ENCODE measurements around the gene TMEM212. TPM values are rescaled to one million over a fixed set of nuclear protein-coding genes. Genes with fewer than 3 reads are reported as not detected.
A peak's percentile ranks its signal among the peaks of the same experiment; 100 is the strongest.

Gene TMEM212
- total and polyA plus RNA-seq, 2 donors (not counting 3 experiments of a cell fraction or from before 2014, with no cell fraction given), result not detected

DNA sequence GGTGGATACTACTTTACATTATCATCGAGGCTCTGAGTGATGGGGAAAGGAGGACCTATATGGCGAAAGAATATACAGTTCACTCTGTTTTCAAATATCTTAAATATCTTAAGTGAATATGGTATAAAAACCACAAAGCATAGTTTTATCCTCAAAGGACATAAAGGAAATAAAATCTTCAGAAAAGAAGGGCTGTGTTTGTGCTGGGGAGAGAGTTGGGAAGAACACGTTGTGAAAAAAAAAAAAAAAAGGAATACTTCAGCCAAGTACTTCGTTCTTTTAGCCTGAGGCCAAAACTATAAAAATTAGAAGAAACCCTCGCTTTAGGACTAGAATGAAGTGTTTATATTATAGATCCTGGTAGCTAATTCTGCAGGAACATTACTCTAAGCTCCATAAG, 10.2 kb upstream of the TMEM212 start:
- H3K9me3 ChIP-seq (replicated peaks; ENCODE audit: control insufficient read depth, insufficient read depth, low read length), result no peaks in the 10 kb centered on the region
- peak overlapping the region; percentile 64 for H3K9ac ChIP-seq (replicated peaks; ENCODE audit: extremely low read depth, insufficient read depth, low read length)
- no peaks in the 10 kb centered on the region for H3K36me3 ChIP-seq (ENCODE audit: control insufficient read depth in 2 of 2, extremely low read depth in 1 of 2, insufficient read depth in 2 of 2, low read length in 2 of 2)
- H3K27ac ChIP-seq (ENCODE audit: insufficient read depth, low read depth, low read length), result peak overlapping the region; percentile 91
- CTCF ChIA-PET, result interaction anchor here (1.0 to 2.3 kb wide), 6 partner anchors 26 to 783 kb away, joined by 3 to 41 read pairs (median 10); no protein-coding TSS in a partner anchor
- no peaks in the 10 kb centered on the region for H4K20me1 ChIP-seq (replicated peaks; ENCODE audit: control insufficient read depth, extremely low read depth, insufficient read depth, low read length)
- DNase-seq (ENCODE audit: low read depth, low spot score) (no peak), FAIRE-seq (no peak)
- no peaks in the 10 kb centered on the region for H3K79me2 ChIP-seq (ENCODE audit: control insufficient read depth, insufficient read depth, low read length)
- H3K27me3 ChIP-seq (ENCODE audit: control insufficient read depth in 2 of 2, insufficient read depth in 2 of 2, low read length in 2 of 2), result no peaks in the 10 kb centered on the region
- no peak overlapping the region for H3K4me3 ChIP-seq (replicated peaks in 1 of 3; ENCODE audit: insufficient read depth in 1 of 3, low read depth in 1 of 3, low read length in 3 of 3)
- no peak overlapping the region for H3K4me2 ChIP-seq (ENCODE audit: insufficient read depth, low read length)
- POLR2A ChIA-PET, result no interaction called here
- no TSS peak for BruUV-seq (replicated peaks)
- H3K9me1 ChIP-seq (replicated peaks; ENCODE audit: control insufficient read depth, extremely low read depth, insufficient read depth, low read length), result no peaks in the 10 kb centered on the region
- TF ChIP-seq POLR2A (IDR thresholded peaks at IDR 0.05; ENCODE audit: low read depth, low read length) (no peak), POLR2AphosphoS5 (IDR thresholded peaks at IDR 0.05; ENCODE audit: insufficient read depth, low read depth, low read length) (no peak), EZH2 (IDR thresholded peaks at IDR 0.05; ENCODE audit: borderline replicate concordance, low read depth, low read length, severe bottlenecking) (no peak), MYC (IDR thresholded peaks at IDR 0.05; ENCODE audit: low read depth, low read length) (no peak), GATA2 (IDR thresholded peaks at IDR 0.05; ENCODE audit: insufficient read depth, insufficient read length, low read depth, low read length) (no peak), FOS (IDR thresholded peaks at IDR 0.05; ENCODE audit: borderline replicate concordance, insufficient read depth, low read length) (no peak), JUN (IDR thresholded peaks at IDR 0.05; ENCODE audit: borderline replicate concordance, insufficient read depth, insufficient read length, low read depth) (no peak)
- TF ChIP-seq, protein P1, sequence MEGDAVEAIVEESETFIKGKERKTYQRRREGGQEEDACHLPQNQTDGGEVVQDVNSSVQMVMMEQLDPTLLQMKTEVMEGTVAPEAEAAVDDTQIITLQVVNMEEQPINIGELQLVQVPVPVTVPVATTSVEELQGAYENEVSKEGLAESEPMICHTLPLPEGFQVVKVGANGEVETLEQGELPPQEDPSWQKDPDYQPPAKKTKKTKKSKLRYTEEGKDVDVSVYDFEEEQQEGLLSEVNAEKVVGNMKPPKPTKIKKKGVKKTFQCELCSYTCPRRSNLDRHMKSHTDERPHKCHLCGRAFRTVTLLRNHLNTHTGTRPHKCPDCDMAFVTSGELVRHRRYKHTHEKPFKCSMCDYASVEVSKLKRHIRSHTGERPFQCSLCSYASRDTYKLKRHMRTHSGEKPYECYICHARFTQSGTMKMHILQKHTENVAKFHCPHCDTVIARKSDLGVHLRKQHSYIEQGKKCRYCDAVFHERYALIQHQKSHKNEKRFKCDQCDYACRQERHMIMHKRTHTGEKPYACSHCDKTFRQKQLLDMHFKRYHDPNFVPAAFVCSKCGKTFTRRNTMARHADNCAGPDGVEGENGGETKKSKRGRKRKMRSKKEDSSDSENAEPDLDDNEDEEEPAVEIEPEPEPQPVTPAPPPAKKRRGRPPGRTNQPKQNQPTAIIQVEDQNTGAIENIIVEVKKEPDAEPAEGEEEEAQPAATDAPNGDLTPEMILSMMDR (IDR thresholded peaks at IDR 0.05; ENCODE audit: extremely low read depth in 1 of 2, insufficient read depth in 1 of 2, low read depth in 1 of 2, low read length in 2 of 2), result no peak
- TF ChIP-seq, protein P2, sequence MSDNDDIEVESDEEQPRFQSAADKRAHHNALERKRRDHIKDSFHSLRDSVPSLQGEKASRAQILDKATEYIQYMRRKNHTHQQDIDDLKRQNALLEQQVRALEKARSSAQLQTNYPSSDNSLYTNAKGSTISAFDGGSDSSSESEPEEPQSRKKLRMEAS (IDR thresholded peaks at IDR 0.05; ENCODE audit: insufficient read depth, insufficient read length), result no peak
- dilution Hi-C loops (cut with MboI; ENCODE audit: extremely low pct_ligation_motif_present, low sequenced_read_pairs) (no loop called here), intact Hi-C loops (cut with micrococcal nuclease) (no loop called here)
- H3K4me1 ChIP-seq (ENCODE audit: control insufficient read depth, extremely low read depth, insufficient read depth, low read length), result peaks cover 50% of the 10 kb centered on the region
- no peak overlapping the region for H2AFZ ChIP-seq (ENCODE audit: low read depth, low read length)

Measured in endothelial cell of umbilical vein (primary cell).